ENCODE measurements around the gene HID1.

GRCh38 chr17:74939534-74939933, 33.0 kb downstream of the HID1 start:
- TF ChIP-seq POLR2AphosphoS5 (IDR thresholded peaks at IDR 0.05) (no peak), POLR2A (IDR thresholded peaks at IDR 0.05) (no peak), CTCF (IDR thresholded peaks at IDR 0.05) (no peak)
